HG02981 (cell line): ENCODE measurements around the gene MRPS14.

ENCODE experiments used
- ATAC-seq: cut with Tn5 transposase; IDR thresholded peaks from one replicate; pipeline ENCODE4 v1.9.1; 2021; ENCODE audit warnings: mild to moderate bottlenecking, moderate library complexity; ENCODE audit not compliant: unreplicated experiment

The MRPS14 gene

GRCh38 chr1:174988986-174989385, 34.2 kb downstream of the MRPS14 start:
- no peak for ATAC-seq

GRCh38 chr1:174988539-174988938, 34.7 kb downstream of the MRPS14 start:
- ATAC-seq = no peak

- ATAC-seq = no peak
Measured at GRCh38 chr1:174984952-174985351, 38.3 kb downstream of the MRPS14 start.

- no peak for ATAC-seq
Measured at GRCh38 chr1:174982971-174983689, 40.1 kb downstream of the MRPS14 start.

GRCh38 chr1:174976436-174977108, 46.7 kb downstream of the MRPS14 start:
- ATAC-seq = no peak

- no peak for ATAC-seq
Measured at GRCh38 chr1:174975764-174976163, 47.5 kb downstream of the MRPS14 start.

- no peak for ATAC-seq
Measured at GRCh38 chr1:174974711-174975119, 48.5 kb downstream of the MRPS14 start.

- ATAC-seq = no peak
Measured at GRCh38 chr1:174971902-174972301, 51.3 kb downstream of the MRPS14 start.

- ATAC-seq = no peak
Measured at GRCh38 chr1:174971466-174971865, 51.8 kb downstream of the MRPS14 start.

GRCh38 chr1:174969977-174970376, 53.2 kb downstream of the MRPS14 start:
- peak; percentile 41 for ATAC-seq

GRCh38 chr1:174968750-174969244, 54.4 kb downstream of the MRPS14 start:
- peak; percentile 67 for ATAC-seq

GRCh38 chr1:174967845-174968705, 55.1 kb downstream of the MRPS14 start:
- ATAC-seq = no peak

- ATAC-seq = no peak
Measured at GRCh38 chr1:174966008-174966572, 57.1 kb downstream of the MRPS14 start.

GRCh38 chr1:174965362-174966007, 57.7 kb downstream of the MRPS14 start:
- no peak for ATAC-seq

GRCh38 chr1:174964972-174965361, 58.3 kb downstream of the MRPS14 start:
- ATAC-seq = no peak

- no peak for ATAC-seq
Measured at GRCh38 chr1:174964261-174964971, 58.8 kb downstream of the MRPS14 start.

- no peak for ATAC-seq
Measured at GRCh38 chr1:174963529-174964125, 59.6 kb downstream of the MRPS14 start.
